GM13976 (cell line): ENCODE measurements around the gene DDX53.

Experiments used
- DNase-seq: peaks from one replicate; pipeline ENCODE4 v3.0.0; 2012; ENCODE audit warnings: low spot score
- CTCF ChIP-seq: IDR thresholded peaks from 2 replicates; pipeline ENCODE4 v1.5.1; 2012; ENCODE audit warnings: borderline replicate concordance, mild to moderate bottlenecking; ENCODE audit not compliant: insufficient read depth; ENCODE audit errors: extremely low read depth, missing control alignments, control extremely low read depth
- in situ Hi-C: fragments of 300-500 bp; cut with MboI; formaldehyde crosslinking; loops from one replicate; pipeline ENCODE4 v1.12.0; 2022; ENCODE audit warnings: low sequenced_read_pairs, mixed read lengths, inconsistent platforms; ENCODE audit not compliant: unreplicated experiment

The DDX53 gene

GRCh38 chrX:23003116-23003515 is 3.4 kb downstream of the DDX53 start:
- DNase-seq, result no peak
- in situ Hi-C loops, result no loop called here
- TF ChIP-seq CTCF, result no peak

GRCh38 chrX:23008431-23009099 is 8.8 kb downstream of the DDX53 start:
- in situ Hi-C loops, result no loop called here
- DNase-seq, result no peak
- TF ChIP-seq CTCF, result no peak

DNA sequence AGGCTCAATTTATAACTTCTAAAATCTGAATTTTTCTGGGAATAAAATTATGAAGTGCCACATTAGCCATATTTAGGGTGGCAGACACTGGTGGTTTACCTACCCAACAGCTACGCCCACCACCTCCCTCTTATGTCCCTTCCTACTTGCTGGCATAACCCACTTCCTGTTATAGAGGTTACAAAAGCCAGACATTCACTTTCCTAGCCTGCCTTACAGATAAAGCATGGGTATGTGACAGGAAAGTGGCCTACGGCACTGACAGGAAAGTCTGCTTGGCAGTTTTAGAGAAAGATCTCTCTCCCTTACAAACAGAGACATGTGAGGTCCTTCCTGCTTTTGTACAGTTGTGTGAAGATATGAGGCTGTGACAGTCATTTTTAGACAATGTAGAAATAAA is 12.4 kb downstream of the DDX53 start:
- no peak for TF ChIP-seq CTCF
- in situ Hi-C loops, result no loop called here
- DNase-seq, result no peak

GRCh38 chrX:23012636-23013035 is 12.9 kb downstream of the DDX53 start:
- in situ Hi-C loops, result no loop called here
- no peak for TF ChIP-seq CTCF

DNA sequence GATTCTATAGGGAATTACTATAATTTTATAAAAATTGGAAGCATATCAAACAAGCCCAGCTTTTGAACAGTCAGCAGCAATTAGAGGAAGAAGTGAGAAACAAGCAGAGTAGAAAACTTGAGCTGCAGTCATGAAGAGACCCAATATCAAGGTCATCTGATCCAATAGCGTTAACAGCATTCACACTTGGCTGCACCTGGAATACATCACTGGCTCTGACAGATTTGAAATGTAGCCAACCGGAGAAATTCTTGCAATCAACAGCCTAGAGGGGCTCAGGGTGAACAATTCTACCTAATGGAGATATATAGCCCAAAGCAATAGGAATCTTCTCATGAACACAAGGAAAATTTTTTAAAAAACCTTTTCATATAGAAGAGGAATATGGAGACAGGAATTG is 13.6 kb downstream of the DDX53 start:
- in situ Hi-C loops, result no loop called here

More at GRCh38 chrX:23012636-23013035, 12.9 kb downstream of the DDX53 start:
- DNase-seq, result no peak

GRCh38 chrX:23031600-23031999 is 31.8 kb downstream of the DDX53 start:
- in situ Hi-C loops, result no loop called here
- TF ChIP-seq CTCF, result no peak
- no peak for DNase-seq

More for the DNA sequence above, 13.6 kb downstream of the DDX53 start:
- no peak for DNase-seq
- no peak for TF ChIP-seq CTCF
